HCT116 (cell line): ENCODE results near the gene ZNF330.

Source experiments
- EZH2 ChIP-seq: fragments of 200-600 bp; sonication (generic); IDR thresholded peaks from 2 replicates; pipeline ENCODE4 v1.6.1; 2017; ENCODE audit warnings: antibody characterized with exemption, mixed run types
- EZH2phosphoT487 ChIP-seq: fragments of 200-600 bp; IDR thresholded peaks from 2 replicates; pipeline ENCODE4 v1.6.1; 2018; ENCODE audit warnings: antibody characterized with exemption, borderline replicate concordance
- FOSL1 ChIP-seq: IDR thresholded peaks from 2 replicates; pipeline ENCODE4 v1.6.1; 2012; ENCODE audit warnings: low read depth
- JUND ChIP-seq: IDR thresholded peaks from 2 replicates; pipeline ENCODE4 v1.6.1; 2012
- POLR2AphosphoS5 ChIP-seq: IDR thresholded peaks from 2 replicates; pipeline ENCODE4 v1.6.1; 2011; ENCODE audit warnings: mild to moderate bottlenecking, low read depth, low read length, moderate library complexity
- SIN3A ChIP-seq: IDR thresholded peaks from 2 replicates; pipeline ENCODE4 v1.6.1; 2012; ENCODE audit warnings: low read depth
- TCF7L2 ChIP-seq: IDR thresholded peaks from 2 replicates; pipeline ENCODE4 v1.7.0; 2011; ENCODE audit warnings: borderline replicate concordance, inconsistent platforms; ENCODE audit not compliant: insufficient read depth, insufficient read length; ENCODE audit errors: extremely low read depth
- ZFX ChIP-seq: fragments of 450-650 bp; IDR thresholded peaks from 2 replicates; pipeline ENCODE4 v1.6.1; 2017
- ZNF274 ChIP-seq: fragments of 200-500 bp; sonication (Bioruptor generic); IDR thresholded peaks from 2 replicates; pipeline ENCODE4 v1.6.1; 2014; ENCODE audit warnings: mild to moderate bottlenecking, low read depth, low read length, inconsistent platforms
- TF ChIP-seq, protein P1 (sequence below), 3 experiments: fragments of 200-600 bp in 1 of 3; sonication (generic) in 1 of 3; IDR thresholded peaks in 2 of 3; conservative IDR thresholded peaks in 1 of 3; 2 replicates each; pipeline ENCODE4 v1.5.1; 2012 to 2017; ENCODE audit warnings: low read depth in 2 of 3, low read length in 2 of 3, antibody characterized with exemption in 1 of 3, borderline replicate concordance in 1 of 3, control low read depth in 1 of 3, mild to moderate bottlenecking in 1 of 3, mixed read lengths in 1 of 3, mixed run types in 1 of 3, moderate library complexity in 1 of 3; ENCODE audit not compliant: insufficient read depth in 1 of 3
- TF ChIP-seq, protein P2 (sequence below): IDR thresholded peaks from 2 replicates; pipeline ENCODE4 v1.6.1; 2012; ENCODE audit warnings: low read depth

GRCh38 chr4:141193516-141194034 is 27.1 kb upstream of the ZNF330 start:
- TF ChIP-seq, protein P1, sequence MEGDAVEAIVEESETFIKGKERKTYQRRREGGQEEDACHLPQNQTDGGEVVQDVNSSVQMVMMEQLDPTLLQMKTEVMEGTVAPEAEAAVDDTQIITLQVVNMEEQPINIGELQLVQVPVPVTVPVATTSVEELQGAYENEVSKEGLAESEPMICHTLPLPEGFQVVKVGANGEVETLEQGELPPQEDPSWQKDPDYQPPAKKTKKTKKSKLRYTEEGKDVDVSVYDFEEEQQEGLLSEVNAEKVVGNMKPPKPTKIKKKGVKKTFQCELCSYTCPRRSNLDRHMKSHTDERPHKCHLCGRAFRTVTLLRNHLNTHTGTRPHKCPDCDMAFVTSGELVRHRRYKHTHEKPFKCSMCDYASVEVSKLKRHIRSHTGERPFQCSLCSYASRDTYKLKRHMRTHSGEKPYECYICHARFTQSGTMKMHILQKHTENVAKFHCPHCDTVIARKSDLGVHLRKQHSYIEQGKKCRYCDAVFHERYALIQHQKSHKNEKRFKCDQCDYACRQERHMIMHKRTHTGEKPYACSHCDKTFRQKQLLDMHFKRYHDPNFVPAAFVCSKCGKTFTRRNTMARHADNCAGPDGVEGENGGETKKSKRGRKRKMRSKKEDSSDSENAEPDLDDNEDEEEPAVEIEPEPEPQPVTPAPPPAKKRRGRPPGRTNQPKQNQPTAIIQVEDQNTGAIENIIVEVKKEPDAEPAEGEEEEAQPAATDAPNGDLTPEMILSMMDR (IDR thresholded peaks at IDR 0.05 in 2 of 3, conservative IDR thresholded peaks at IDR 0.05 in 1 of 3; ENCODE audit: borderline replicate concordance in 1 of 3, insufficient read depth in 1 of 3, low read depth in 2 of 3, low read length in 2 of 3): no peak
- TF ChIP-seq FOSL1 (no peak), EZH2 (no peak), EZH2phosphoT487 (no peak), JUND (no peak), POLR2AphosphoS5 (no peak), SIN3A (no peak), TCF7L2 (no peak), ZFX (no peak), ZNF274 (no peak)
- TF ChIP-seq, protein P2, sequence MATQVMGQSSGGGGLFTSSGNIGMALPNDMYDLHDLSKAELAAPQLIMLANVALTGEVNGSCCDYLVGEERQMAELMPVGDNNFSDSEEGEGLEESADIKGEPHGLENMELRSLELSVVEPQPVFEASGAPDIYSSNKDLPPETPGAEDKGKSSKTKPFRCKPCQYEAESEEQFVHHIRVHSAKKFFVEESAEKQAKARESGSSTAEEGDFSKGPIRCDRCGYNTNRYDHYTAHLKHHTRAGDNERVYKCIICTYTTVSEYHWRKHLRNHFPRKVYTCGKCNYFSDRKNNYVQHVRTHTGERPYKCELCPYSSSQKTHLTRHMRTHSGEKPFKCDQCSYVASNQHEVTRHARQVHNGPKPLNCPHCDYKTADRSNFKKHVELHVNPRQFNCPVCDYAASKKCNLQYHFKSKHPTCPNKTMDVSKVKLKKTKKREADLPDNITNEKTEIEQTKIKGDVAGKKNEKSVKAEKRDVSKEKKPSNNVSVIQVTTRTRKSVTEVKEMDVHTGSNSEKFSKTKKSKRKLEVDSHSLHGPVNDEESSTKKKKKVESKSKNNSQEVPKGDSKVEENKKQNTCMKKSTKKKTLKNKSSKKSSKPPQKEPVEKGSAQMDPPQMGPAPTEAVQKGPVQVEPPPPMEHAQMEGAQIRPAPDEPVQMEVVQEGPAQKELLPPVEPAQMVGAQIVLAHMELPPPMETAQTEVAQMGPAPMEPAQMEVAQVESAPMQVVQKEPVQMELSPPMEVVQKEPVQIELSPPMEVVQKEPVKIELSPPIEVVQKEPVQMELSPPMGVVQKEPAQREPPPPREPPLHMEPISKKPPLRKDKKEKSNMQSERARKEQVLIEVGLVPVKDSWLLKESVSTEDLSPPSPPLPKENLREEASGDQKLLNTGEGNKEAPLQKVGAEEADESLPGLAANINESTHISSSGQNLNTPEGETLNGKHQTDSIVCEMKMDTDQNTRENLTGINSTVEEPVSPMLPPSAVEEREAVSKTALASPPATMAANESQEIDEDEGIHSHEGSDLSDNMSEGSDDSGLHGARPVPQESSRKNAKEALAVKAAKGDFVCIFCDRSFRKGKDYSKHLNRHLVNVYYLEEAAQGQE: no peak
